Vagina (tissue), 2 donors: ENCODE results near the gene PFKFB2.

ENCODE experiments used
- POLR2A ChIP-seq, 2 donors: fragments of 450-650 bp; IDR thresholded peaks; one replicate each; pipeline ENCODE4 v1.6.1; 2017; ENCODE audit warnings: antibody characterized with exemption in 2 of 2, mild to moderate bottlenecking in 2 of 2, moderate library complexity in 2 of 2
- POLR2AphosphoS5 ChIP-seq, 2 donors: sonication (generic); formaldehyde crosslinking; IDR thresholded peaks; one replicate each; pipeline ENCODE4 v1.9.0; 2017; ENCODE audit warnings: antibody characterized with exemption in 2 of 2, mild to moderate bottlenecking in 2 of 2, low read depth in 1 of 2; ENCODE audit not compliant: insufficient read depth in 1 of 2
- TF ChIP-seq, protein P1 (sequence below), 3 experiments: fragments of 450-650 bp in 2 of 3; fragments of 200-600 bp in 1 of 3; sonication (generic) in 1 of 3; IDR thresholded peaks; one replicate each; pipeline ENCODE4 v1.5.1; 2017 to 2019; ENCODE audit warnings: antibody characterized with exemption in 3 of 3, mild to moderate bottlenecking in 2 of 3, moderate library complexity in 2 of 3

DNA sequence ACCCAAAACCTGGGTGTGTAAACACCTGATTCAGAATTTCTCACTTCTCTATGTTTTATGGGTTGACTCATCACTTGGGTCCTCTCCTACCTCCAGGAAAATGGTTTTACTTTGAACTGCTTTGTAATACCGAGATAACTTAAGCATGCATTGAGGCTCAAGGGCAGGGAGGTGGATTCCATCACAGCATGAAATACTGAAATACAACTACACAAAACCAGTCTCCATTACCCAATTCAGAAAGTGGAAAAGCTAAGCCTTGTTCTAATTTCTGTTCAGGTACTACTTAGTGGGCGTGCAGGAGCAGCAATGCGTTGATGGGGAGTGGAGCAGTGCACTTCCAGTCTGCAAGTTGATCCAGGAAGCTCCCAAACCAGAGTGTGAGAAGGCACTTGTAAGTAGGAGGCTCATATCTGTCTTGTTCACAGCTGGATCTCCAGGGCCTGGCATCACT, 44.8 kb downstream of the PFKFB2 start:
- TF ChIP-seq, protein P1, sequence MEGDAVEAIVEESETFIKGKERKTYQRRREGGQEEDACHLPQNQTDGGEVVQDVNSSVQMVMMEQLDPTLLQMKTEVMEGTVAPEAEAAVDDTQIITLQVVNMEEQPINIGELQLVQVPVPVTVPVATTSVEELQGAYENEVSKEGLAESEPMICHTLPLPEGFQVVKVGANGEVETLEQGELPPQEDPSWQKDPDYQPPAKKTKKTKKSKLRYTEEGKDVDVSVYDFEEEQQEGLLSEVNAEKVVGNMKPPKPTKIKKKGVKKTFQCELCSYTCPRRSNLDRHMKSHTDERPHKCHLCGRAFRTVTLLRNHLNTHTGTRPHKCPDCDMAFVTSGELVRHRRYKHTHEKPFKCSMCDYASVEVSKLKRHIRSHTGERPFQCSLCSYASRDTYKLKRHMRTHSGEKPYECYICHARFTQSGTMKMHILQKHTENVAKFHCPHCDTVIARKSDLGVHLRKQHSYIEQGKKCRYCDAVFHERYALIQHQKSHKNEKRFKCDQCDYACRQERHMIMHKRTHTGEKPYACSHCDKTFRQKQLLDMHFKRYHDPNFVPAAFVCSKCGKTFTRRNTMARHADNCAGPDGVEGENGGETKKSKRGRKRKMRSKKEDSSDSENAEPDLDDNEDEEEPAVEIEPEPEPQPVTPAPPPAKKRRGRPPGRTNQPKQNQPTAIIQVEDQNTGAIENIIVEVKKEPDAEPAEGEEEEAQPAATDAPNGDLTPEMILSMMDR (IDR thresholded peaks at IDR 0.05): no peak
- no peak for TF ChIP-seq POLR2AphosphoS5 (IDR thresholded peaks at IDR 0.05; ENCODE audit: insufficient read depth in 1 of 2, low read depth in 1 of 2)
- TF ChIP-seq POLR2A (IDR thresholded peaks at IDR 0.05): no peak
